Activated CD8-positive, alpha-beta T cell treated with anti-CD3 and anti-CD28 coated beads for 36 hours (primary cell): Measurements from ENCODE around the gene CFAP100. TPM values are rescaled to one million over a fixed set of nuclear protein-coding genes. Genes with fewer than 3 reads are reported as not detected.

Experiments used
- ATAC-seq: fragments of 200-7000 bp; cut with Tn5 transposase; one replicate; pipeline ENCODE4 v1.10.0; 2021; ENCODE audit warnings: mild to moderate bottlenecking, moderate library complexity
- CTCF ChIA-PET: fragments of 350-600 bp; sonication (Branson Sonifier 250); formaldehyde crosslinking; loops from one replicate; lab custom pipeline; 2021; ENCODE audit warnings: antibody characterized with exemption; lab: Charles Lee
- POLR2A ChIA-PET: fragments of 350-600 bp; sonication (Branson Sonifier 250); formaldehyde crosslinking; loops from one replicate; lab custom pipeline; 2021; ENCODE audit warnings: antibody characterized with exemption; lab: Charles Lee
- DNase-seq: peaks from one replicate; pipeline ENCODE4 v3.0.0-alpha.2; 2020
- H3K27ac Mint-ChIP-seq: one replicate; pipeline ENCODE4 v1.8.0; 2021; ENCODE audit warnings: mild to moderate bottlenecking, mixed read lengths
- H3K27me3 Mint-ChIP-seq: one replicate; pipeline ENCODE4 v1.8.0; 2021; ENCODE audit warnings: mixed read lengths
- H3K36me3 Mint-ChIP-seq: one replicate; pipeline ENCODE4 v1.8.0; 2021; ENCODE audit warnings: low read depth, mixed read lengths
- H3K4me1 Mint-ChIP-seq: one replicate; pipeline ENCODE4 v1.8.0; 2021; ENCODE audit warnings: low read depth, mixed read lengths
- H3K4me3 Mint-ChIP-seq: one replicate; pipeline ENCODE4 v1.8.0; 2021; ENCODE audit warnings: mild to moderate bottlenecking, moderate library complexity, mixed read lengths
- H3K9me3 Mint-ChIP-seq: one replicate; pipeline ENCODE4 v1.8.0; 2021; ENCODE audit warnings: mixed read lengths
- intact Hi-C: fragments of 100-400 bp; cut with micrococcal nuclease; formaldehyde crosslinking; loops from one replicate; pipeline ENCODE4 v1.10.0; 2022
- total RNA-seq, 2 experiments: library from RNA; stranded (reverse); gene quantifications; one replicate each; pipeline ENCODE4 v1.2.3, GENCODE V29; 2021
- TF ChIP-seq, protein P1 (sequence below): fragments of 200-600 bp; IDR thresholded peaks from one replicate; pipeline ENCODE4 v1.8.0; 2022; ENCODE audit warnings: antibody characterized with exemption, mild to moderate bottlenecking

The CFAP100 gene
- total RNA-seq, 2 experiments from 2014 or later, result not detected

DNA sequence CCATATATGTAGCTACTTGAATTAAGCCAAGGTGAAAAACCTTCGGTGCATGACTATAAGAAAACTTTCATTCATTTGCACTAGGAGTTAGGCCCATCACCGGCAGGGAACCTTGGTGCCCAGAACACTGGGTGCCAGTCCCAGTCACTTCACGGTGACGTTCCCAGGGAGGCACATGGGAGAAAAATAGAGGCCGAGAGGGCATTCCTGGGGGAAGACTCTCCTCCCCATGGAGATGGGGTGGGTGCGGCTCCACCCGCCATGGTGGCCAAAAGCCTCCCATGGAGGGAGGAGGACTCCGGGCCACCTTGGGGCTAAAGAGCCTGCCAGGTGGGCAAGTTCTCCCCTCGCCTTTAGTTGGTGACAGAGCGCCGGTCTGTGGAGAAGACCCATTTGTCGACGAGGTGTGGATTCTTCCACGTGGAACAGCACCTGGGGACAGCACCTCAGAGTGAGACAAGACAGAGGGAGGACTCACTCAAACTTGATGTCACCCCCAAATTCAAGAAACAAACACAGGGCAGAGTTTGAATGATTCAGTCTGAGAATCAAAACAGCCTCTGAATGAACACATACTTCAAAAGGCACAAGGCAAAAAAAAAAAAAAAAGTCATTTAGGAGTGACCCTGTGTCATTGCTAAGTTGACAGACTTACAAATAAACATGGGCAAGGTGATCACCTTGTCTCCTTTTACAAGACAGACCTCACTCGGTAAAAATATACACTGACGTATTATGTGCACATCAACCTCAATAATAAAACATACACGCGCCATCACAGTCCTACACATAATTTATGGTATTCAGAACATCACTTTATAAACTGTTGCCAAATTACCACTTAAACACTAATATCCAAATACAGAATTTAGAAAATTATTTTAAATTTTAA, 42.4 kb downstream of the CFAP100 start:
- DNase-seq (no peak), ATAC-seq (no peak)
- ChIA-PET CTCF (interaction anchor here (0.7 to 1.6 kb wide), 2 partner anchors 11 to 86 kb away, joined by 3 read pairs; no protein-coding TSS in a partner anchor), POLR2A (interaction anchor here (1.4 kb wide), 1 partner anchor 30 kb away, joined by 3 read pairs; no protein-coding TSS in a partner anchor)
- Mint-ChIP-seq H3K4me3 (no peak overlapping the region), H3K9me3 (peaks cover 3% of the 10 kb centered on the region), H3K4me1 (no peaks in the 10 kb centered on the region), H3K27me3 (no peaks in the 10 kb centered on the region), H3K36me3 (peaks cover 18% of the 10 kb centered on the region), H3K27ac (no peak overlapping the region)
- TF ChIP-seq, protein P1, sequence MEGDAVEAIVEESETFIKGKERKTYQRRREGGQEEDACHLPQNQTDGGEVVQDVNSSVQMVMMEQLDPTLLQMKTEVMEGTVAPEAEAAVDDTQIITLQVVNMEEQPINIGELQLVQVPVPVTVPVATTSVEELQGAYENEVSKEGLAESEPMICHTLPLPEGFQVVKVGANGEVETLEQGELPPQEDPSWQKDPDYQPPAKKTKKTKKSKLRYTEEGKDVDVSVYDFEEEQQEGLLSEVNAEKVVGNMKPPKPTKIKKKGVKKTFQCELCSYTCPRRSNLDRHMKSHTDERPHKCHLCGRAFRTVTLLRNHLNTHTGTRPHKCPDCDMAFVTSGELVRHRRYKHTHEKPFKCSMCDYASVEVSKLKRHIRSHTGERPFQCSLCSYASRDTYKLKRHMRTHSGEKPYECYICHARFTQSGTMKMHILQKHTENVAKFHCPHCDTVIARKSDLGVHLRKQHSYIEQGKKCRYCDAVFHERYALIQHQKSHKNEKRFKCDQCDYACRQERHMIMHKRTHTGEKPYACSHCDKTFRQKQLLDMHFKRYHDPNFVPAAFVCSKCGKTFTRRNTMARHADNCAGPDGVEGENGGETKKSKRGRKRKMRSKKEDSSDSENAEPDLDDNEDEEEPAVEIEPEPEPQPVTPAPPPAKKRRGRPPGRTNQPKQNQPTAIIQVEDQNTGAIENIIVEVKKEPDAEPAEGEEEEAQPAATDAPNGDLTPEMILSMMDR, result no peak
- intact Hi-C loops, result no loop called here

DNA sequence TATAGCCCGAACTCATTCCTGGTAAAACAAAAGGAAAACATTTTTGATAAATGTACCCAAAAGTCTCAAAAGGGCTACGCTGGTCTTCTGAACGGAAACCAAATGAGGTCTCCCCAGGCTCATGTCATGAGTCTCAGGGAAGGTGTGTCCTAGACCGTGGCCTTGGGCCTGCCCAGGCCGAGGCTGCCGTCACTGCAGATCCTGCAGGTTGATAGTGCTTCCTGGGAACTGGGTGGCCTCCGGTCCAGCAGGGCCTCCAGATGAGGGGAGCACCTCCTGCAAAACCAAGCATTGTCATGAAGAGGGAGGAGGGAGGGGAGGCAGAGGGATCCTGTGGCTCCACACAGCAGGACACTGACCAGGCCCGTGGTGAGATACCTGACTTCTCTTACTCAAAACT, 43.5 kb downstream of the CFAP100 start:
- DNase-seq, result no peak
- Mint-ChIP-seq H3K27me3 (no peaks in the 10 kb centered on the region), H3K9me3 (no peaks in the 10 kb centered on the region), H3K27ac (no peak overlapping the region), H3K36me3 (peaks cover 14% of the 10 kb centered on the region), H3K4me1 (no peaks in the 10 kb centered on the region), H3K4me3 (no peak overlapping the region)
- CTCF ChIA-PET, result no interaction called here
- POLR2A ChIA-PET, result no interaction called here
- TF ChIP-seq, protein P1, result no peak
- no peak for ATAC-seq
- intact Hi-C loops, result no loop called here

DNA sequence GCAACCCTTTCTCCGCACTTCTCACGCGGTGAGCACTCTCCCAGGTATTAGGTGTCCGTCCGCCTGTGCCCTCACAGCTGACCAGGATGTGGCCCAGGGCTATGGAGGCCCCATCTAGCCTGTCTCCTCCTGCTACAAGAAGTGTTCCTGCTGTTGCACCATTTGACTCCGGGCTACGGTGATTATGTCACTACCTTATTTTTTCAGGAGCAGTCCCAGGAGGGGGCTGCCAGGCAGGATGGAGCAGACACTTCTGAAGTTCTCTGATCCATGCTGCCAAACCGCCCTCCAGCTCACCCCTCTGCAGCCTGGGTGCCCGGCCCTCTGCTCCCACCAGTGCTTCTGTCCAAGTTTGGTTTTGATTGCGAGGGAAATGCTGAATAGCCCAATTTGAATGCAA, 44.0 kb downstream of the CFAP100 start:
- H3K36me3 Mint-ChIP-seq, result peaks cover 13% of the 10 kb centered on the region
- ATAC-seq (no peak), DNase-seq (no peak)
- intact Hi-C loops, result no loop called here
- H3K4me1 Mint-ChIP-seq, result no peaks in the 10 kb centered on the region
- CTCF ChIA-PET, result no interaction called here
- POLR2A ChIA-PET, result no interaction called here
- TF ChIP-seq, protein P1, result no peak
- no peak overlapping the region for H3K27ac Mint-ChIP-seq
- no peak overlapping the region for H3K4me3 Mint-ChIP-seq
- no peaks in the 10 kb centered on the region for H3K27me3 Mint-ChIP-seq
- H3K9me3 Mint-ChIP-seq, result no peaks in the 10 kb centered on the region

DNA sequence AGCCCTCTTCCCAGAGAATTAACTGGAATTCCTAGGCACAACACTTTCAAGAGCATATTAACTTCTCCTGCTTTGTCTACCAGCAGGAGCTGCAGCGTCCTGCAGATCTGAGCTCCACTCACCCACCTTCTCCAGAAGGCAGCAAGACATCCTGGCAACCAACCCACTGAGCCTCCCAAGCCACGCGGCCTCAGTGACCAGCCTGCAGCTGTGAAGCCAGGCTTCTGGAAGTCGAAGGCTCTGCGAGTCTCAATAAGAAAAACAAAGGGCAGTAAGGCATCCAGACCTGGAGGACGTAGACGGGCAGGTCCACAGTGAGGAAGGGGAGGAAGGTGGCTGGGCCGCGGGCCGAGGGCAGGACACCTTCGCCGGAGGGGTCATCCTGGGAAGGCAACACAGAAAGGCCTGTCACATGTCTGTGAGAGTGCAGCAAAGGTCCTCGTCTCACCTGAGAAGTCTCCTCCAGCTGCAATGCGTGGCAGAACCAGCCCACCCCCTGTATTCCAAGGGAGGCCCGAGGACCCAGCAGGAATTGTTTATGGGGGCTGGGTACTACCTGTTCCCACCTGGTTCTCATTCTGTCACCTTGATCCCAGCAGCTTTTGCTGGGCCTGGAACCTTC, 44.7 kb downstream of the CFAP100 start:
- Mint-ChIP-seq H3K4me1 (no peaks in the 10 kb centered on the region), H3K4me3 (no peak overlapping the region), H3K36me3 (peaks cover 13% of the 10 kb centered on the region), H3K27ac (no peak overlapping the region), H3K9me3 (no peaks in the 10 kb centered on the region), H3K27me3 (no peaks in the 10 kb centered on the region)
- DNase-seq, result no peak
- intact Hi-C loops, result no loop called here
- TF ChIP-seq, protein P1, result no peak
- no peak for ATAC-seq
- CTCF ChIA-PET, result no interaction called here
- POLR2A ChIA-PET, result no interaction called here
